ENCODE data around the gene FLT3. TPM values are rescaled to one million over a fixed set of nuclear protein-coding genes. Genes with fewer than 3 reads are reported as not detected.

FLT3 gene
- total and polyA plus RNA-seq, 2 of the 13 experiments (the other 11 are each of a cell fraction or from before 2014, with no cell fraction given) = not detected

GRCh38 chr13:28128926-28129325 lies 28.6 kb upstream of the FLT3 start:
- intact Hi-C loops (cut with micrococcal nuclease; ENCODE audit: unreplicated experiment) = no loop called here
- H4K20me1 ChIP-seq (ENCODE audit: insufficient read depth, low read length) = no peaks in the 10 kb centered on the region
- no peak overlapping the region for H2AFZ ChIP-seq (ENCODE audit: low read length)
- H3K79me2 ChIP-seq (ENCODE audit: insufficient read depth, low read length) = no peaks in the 10 kb centered on the region
- no peaks in the 10 kb centered on the region for H3K27me3 ChIP-seq (ENCODE audit: control insufficient read depth in 1 of 2, insufficient read depth in 2 of 2, low read length in 2 of 2)
- H3K36me3 ChIP-seq (replicated peaks in 1 of 2; ENCODE audit: control insufficient read depth in 1 of 2, insufficient read depth in 2 of 2, low read length in 2 of 2) = no peaks in the 10 kb centered on the region
- TF ChIP-seq MXI1 (IDR thresholded peaks at IDR 0.05; ENCODE audit: borderline replicate concordance, low read depth, low read length) = no peak
- no peak for TF ChIP-seq SP140L (CRISPR knock-in tag; IDR thresholded peaks at IDR 0.05; ENCODE audit: borderline replicate concordance)
- TF ChIP-seq ARID3A (IDR thresholded peaks at IDR 0.05; ENCODE audit: low read depth, low read length) = no peak
- no peak for TF ChIP-seq KAT2B (IDR thresholded peaks at IDR 0.05; ENCODE audit: borderline replicate concordance, low read depth, low read length)
- no peak for TF ChIP-seq PTBP1 (IDR thresholded peaks at IDR 0.05; ENCODE audit: low read depth, low read length, poor library complexity, severe bottlenecking)
- TF ChIP-seq ZNF414 (CRISPR knock-in tag; IDR thresholded peaks at IDR 0.05) = no peak
- H3K9ac ChIP-seq (ENCODE audit: insufficient read depth, low read depth, low read length) = no peak overlapping the region
- ChIA-PET CTCF (ENCODE audit: low intra/inter-chr PET ratio, low total read pairs) (interaction anchor here (0.7 kb wide), 1 partner anchor 507 kb away, joined by 3 read pairs; no protein-coding TSS in a partner anchor), POLR2A (no interaction called here)
- no peaks in the 10 kb centered on the region for H3K9me3 ChIP-seq (ENCODE audit: low read length)
- no peak overlapping the region for H3K4me2 ChIP-seq (ENCODE audit: low read depth, low read length)
- no TSS peak for BruUV-seq (replicated peaks)
- no peak overlapping the region for H3K27ac ChIP-seq (ENCODE audit: extremely low read length, insufficient read depth, low read length)
- ATAC-seq = no peak
- in situ Hi-C loops (cut with HindIII; ENCODE audit: extremely low pct_ligation_motif_present, low pct_unique_long_range_greater_than_20kb) = no loop called here
- no peaks in the 10 kb centered on the region for H3K4me1 ChIP-seq (ENCODE audit: insufficient read depth, low read length)
- no peak overlapping the region for H3K4me3 ChIP-seq (replicated peaks in 1 of 3; ENCODE audit: insufficient read depth in 1 of 3, low read depth in 2 of 3, low read length in 3 of 3)
- no peak for DNase-seq (ENCODE audit: low spot score)
- no peak for FAIRE-seq

GRCh38 chr13:28128030-28128429 lies 27.7 kb upstream of the FLT3 start:
- no peak for DNase-seq (ENCODE audit: low spot score)

More at GRCh38 chr13:28128030-28128429, 27.7 kb upstream of the FLT3 start:
- no peak for FAIRE-seq
- Histone ChIP-seq H4K20me1 (ENCODE audit: insufficient read depth, low read length) (no peaks in the 10 kb centered on the region), H3K4me2 (ENCODE audit: low read depth, low read length) (no peak overlapping the region), H3K27me3 (ENCODE audit: control insufficient read depth in 1 of 2, insufficient read depth in 2 of 2, low read length in 2 of 2) (no peaks in the 10 kb centered on the region), H3K27ac (ENCODE audit: extremely low read length, insufficient read depth, low read length) (no peak overlapping the region), H3K4me3 (replicated peaks in 1 of 3; ENCODE audit: insufficient read depth in 1 of 3, low read depth in 2 of 3, low read length in 3 of 3) (no peak overlapping the region), H2AFZ (ENCODE audit: low read length) (no peak overlapping the region), H3K79me2 (ENCODE audit: insufficient read depth, low read length) (no peaks in the 10 kb centered on the region), H3K9ac (ENCODE audit: insufficient read depth, low read depth, low read length) (no peak overlapping the region), H3K36me3 (replicated peaks in 1 of 2; ENCODE audit: control insufficient read depth in 1 of 2, insufficient read depth in 2 of 2, low read length in 2 of 2) (no peaks in the 10 kb centered on the region), H3K9me3 (ENCODE audit: low read length) (no peaks in the 10 kb centered on the region), H3K4me1 (ENCODE audit: insufficient read depth, low read length) (no peaks in the 10 kb centered on the region)
- intact Hi-C loops (cut with micrococcal nuclease; ENCODE audit: unreplicated experiment) (no loop called here), in situ Hi-C loops (cut with HindIII; ENCODE audit: extremely low pct_ligation_motif_present, low pct_unique_long_range_greater_than_20kb) (no loop called here)
- ATAC-seq = no peak; the same call in 2 of the 3 replicates
- TF ChIP-seq ZNF782 (CRISPR knock-in tag; IDR thresholded peaks at IDR 0.05; ENCODE audit: borderline replicate concordance) = no peak
- TF ChIP-seq FOXM1 (CRISPR knock-in tag; IDR thresholded peaks at IDR 0.05) = no peak
- BruUV-seq (replicated peaks) = no TSS peak
- ChIA-PET CTCF (ENCODE audit: low intra/inter-chr PET ratio, low total read pairs) (no interaction called here), POLR2A (no interaction called here)
